GM18498 (cell line): Measurements from ENCODE around the gene MAP2K7.
A peak's percentile ranks its signal among the peaks of the same experiment; 100 is the strongest.
"Not testable (repeated sequence)": the region's sequence is repeated elsewhere in the genome, so short reads cannot be mapped to it uniquely, and the experiment has no call there.

Source experiments
- ATAC-seq: cut with Tn5 transposase; IDR thresholded peaks from one replicate; pipeline ENCODE4 v1.9.1; 2021; ENCODE audit warnings: mild to moderate bottlenecking, moderate library complexity; ENCODE audit not compliant: unreplicated experiment

Gene MAP2K7

DNA sequence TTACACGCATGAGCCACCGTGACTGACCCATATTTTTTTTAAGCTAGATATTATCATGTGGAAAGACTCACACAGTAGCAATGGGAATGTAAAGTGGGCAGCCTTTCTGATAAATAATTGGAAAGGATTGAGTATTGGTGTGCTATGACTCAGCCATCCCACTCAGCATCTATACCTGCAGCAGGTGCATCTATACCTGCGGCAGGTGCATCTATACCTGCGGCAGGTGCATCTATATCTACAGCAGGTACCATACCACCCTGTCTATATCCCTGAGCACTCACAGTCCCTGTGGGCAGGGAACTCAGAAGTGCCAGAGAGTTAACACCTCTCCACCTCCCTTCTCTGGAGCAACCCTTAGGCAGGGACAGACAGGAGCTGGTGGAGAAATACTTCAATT is 20.6 kb upstream of the MAP2K7 start:
- ATAC-seq: no peak

DNA sequence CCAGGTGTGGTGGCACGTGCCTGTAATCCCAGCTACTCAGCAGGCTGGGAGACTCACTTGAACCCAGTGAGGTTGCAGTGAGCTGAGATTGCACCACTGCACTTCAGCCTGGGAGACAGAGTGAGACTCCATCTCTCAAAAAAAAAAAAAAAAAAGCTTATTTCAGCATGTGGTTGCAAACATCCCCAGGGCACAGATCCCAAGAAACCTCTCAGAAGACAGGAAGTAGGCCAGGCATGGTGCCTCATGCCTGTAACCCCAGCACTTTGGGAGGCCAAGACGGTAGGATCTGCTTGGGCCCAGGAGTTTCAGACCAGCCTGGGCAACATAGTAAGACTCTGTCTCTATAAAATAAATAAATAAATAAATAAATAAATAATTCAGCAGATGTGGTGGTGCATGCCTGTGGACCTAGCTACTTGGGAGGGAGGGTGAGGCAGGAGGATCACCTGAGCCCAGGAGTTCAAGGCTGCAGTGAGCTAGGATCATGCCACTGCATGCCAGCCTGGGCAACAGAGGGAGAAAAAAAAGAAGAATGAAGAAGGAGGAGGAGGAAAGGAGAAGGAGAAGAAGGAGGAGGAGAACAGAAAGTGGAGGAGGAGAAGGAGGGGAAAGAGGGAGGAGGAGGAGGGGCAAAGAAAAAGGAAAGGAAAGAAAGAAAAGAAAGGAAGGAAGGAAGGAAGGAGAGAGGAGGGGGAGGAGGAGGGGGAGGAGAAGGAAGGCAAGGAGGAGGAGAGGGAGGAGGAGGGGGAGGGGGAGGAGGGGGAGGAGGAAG is 19.7 kb upstream of the MAP2K7 start:
- no peak for ATAC-seq

GRCh38 chr19:7885818-7886217 is 17.9 kb upstream of the MAP2K7 start:
- no peak for ATAC-seq

DNA sequence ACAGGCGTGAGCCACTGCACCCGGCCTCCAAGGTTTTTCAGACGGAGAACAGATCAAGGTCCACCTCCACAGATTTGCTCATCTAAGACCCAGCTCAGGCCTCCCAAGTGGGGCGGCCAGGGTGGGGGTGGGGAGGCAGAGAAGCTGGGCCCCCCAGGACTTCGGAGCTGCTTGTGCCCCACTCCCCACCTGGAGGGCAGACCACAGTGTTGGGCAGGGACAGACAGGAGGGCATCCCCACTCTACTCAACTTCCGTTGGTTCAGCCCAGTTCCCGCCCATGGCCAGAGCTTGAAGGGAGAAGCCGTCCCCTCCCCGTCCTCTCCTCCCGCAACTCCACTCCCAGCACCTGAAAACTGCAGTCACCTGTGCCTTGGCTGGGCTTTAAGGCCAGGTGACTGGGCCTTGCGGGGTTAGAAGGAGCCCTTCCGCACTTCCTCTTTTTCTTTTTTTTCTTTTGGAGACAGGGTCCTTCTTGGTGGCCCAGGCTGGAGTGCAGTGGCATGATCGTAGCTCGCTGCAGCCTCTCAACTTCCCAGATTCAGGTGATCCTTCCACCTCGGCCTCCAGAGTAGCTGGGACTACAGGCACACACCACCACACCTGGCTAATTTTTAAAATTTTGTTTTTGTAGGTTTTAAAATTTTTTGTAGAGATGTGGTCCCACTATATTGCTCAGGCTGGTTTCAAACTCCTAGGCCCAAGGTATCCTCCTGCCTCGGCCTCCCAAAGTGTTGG is 16.1 kb upstream of the MAP2K7 start:
- no peak for ATAC-seq

GRCh38 chr19:7888145-7888825 is 15.4 kb upstream of the MAP2K7 start, which contains the start of gene LRRC8E:
Gene LRRC8E (plus strand): TSS chr19:7888510. CDS start chr19:7895604, 7,094 bp downstream.
- ATAC-seq: no peak

GRCh38 chr19:7888826-7889217 is 14.9 kb upstream of the MAP2K7 start:
- no peak for ATAC-seq

DNA sequence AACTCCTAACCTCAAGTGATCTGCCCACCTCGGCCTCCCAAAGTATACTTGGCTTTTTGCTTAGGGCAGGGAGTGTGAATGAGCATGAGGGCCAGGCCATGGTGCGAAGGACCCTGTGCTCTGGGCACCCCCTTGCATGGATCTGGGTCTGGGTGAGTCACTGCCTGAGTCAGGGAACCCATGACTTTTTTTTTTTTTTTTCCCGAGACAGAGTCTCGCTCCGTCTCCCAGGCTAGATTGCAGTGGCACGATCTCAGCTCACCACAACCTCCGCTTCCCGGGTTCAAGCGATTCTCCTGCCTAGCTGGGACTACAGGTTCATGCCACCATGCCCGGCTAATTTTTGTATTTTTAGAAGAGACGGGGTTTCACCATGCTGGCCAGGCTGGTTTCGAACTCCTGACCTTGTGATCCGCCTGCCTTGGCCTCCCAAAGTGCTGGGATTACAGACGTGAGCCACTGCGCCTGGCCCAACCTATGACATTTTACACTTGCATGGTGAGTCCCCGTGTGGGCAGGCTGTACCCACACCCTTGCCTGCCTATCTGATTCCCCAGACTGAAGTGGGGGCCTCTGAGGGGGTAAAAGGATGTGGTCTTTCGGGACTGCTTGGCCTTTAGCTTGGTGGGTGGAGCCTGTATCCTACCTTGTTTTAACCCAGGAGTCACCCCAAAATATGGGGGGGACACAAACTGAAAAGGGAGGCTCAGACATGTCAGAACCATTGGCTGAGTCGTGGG is 10.1 kb upstream of the MAP2K7 start:
- not testable (repeated sequence) for ATAC-seq

DNA sequence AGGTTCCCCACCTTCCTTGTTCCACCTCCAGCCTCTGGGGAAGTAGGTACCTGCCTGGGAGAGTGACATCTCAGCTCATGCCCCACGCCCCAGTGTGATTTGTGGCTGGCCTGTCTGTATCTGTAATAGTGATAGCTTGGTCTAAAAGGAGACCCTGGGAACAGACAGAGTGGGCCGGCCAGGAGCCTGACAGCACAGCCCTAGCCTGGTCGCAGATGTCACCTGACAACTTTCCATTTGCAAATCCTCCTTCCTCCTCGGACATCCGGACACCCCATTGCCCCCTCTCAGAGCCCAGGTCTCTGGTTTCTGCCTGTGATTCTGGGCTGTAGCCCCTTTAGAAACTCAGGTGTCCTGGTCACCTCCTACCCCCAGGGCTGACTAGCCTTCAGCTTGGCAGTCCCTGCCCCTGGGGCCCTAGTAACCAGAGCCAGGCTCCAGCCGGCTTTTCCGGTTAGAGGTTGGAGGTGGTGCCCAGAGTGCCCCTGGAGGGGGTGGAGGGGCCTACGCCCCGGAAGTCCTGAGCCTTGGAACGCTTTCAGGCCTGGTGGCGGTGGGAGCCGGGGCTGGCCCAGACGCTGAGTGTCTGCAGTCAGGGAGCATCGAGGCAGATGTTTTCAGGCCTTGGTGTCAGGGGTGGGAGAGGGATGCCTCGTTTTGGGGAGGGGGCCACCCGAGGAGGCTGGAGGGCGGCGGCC is 8.9 kb upstream of the MAP2K7 start:
- ATAC-seq: no peak

- no peak for ATAC-seq
These were observed 8.1 kb upstream of the MAP2K7 start for GRCh38 chr19:7895565-7895964.

- ATAC-seq: no peak
These were observed 6.4 kb upstream of the MAP2K7 start for GRCh38 chr19:7897292-7897691.

- ATAC-seq: no peak
These were observed 4.7 kb upstream of the MAP2K7 start for GRCh38 chr19:7898967-7899366.

DNA sequence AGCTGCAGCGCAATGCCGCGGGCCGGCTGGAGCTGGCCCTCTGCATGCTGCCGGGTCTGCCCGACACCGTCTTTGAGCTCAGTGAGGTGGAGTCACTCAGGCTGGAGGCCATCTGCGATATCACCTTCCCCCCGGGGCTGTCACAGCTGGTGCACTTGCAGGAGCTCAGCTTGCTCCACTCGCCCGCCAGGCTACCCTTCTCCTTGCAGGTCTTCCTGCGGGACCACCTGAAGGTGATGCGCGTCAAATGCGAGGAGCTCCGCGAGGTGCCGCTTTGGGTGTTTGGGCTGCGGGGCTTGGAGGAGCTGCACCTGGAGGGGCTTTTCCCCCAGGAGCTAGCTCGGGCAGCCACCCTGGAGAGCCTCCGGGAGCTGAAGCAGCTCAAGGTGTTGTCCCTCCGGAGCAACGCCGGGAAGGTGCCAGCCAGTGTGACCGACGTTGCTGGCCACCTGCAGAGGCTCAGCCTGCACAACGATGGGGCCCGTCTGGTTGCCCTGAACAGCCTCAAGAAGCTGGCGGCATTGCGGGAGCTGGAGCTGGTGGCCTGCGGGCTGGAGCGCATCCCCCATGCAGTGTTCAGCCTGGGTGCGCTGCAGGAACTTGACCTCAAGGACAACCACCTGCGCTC is 3.8 kb upstream of the MAP2K7 start:
- ATAC-seq: no peak

- ATAC-seq: no peak
These were observed 3.2 kb upstream of the MAP2K7 start for GRCh38 chr19:7900401-7900870.

DNA sequence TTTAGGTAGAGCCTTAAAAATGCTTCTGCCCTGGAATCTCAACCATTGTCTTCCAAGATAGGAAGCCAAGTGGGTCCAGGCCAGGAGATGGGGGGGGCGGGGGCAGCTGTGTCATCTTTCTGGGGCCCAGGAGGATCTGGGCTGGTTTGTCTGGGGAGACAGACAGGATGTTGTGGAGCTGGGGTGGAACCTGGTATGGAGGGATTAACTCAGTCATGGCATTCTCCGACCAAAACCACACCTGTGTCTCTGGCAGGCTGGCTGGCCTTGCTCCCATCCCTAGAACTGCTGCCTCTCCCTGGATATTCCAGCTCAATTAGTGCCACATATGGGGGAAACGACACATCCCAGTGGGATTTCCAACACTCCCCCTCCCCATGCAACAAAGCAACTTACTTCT is 2.7 kb upstream of the MAP2K7 start:
- ATAC-seq: no peak

- no peak for ATAC-seq
These were observed 2.3 kb upstream of the MAP2K7 start for GRCh38 chr19:7901337-7901736.

DNA sequence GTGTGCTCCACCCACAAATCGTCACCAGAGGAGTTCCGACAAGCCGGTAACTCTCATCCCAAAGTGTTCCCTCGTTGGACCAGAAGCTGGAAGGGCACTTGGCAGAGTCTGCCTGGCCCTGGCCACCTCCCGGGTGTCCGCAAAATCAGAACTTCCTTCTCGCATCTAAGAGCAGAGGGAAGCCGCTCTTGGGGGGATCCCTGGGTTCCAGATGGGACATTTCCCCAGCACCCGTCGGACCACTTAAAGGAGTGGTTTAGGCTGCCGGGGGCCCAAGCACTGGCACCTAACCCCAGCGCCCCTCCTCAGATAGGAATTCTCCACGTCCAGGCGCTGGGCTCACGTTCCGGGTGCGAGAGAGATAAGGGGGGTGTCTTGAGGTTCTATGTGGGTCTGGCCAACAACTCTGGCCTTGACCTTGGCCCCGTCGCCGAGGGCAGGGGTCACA is 857 bp upstream of the MAP2K7 start:
- ATAC-seq: no peak

- ATAC-seq: peak; percentile 39
These were observed 670 bp downstream of the MAP2K7 start for GRCh38 chr19:7904074-7905020.

GRCh38 chr19:7905268-7905667 is 1.6 kb downstream of the MAP2K7 start:
- ATAC-seq: no peak

DNA sequence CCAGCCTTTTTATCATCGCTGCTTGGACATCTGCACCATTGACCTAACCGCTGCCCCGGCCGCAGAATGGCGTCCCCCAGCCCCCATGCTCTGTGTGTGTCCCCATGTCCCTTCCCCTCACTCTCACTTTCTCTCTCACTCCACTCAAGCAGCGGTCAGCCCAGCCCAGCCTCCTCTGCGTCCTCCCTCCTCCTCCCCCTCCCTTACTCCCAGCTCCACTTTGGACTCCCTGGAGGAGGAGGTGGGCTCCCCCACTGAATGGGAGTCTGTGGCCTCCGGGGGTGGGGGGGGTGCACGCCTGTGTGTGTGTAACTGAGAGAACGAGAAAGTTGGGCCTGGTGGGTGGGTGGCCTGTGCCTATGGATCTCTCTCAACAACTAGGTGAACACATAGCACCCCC is 2.2 kb downstream of the MAP2K7 start:
- ATAC-seq: no peak
